Keratinocyte (primary cell): ENCODE measurements around the gene BSCL2.

ENCODE experiments used
- EZH2 ChIP-seq: IDR thresholded peaks from one replicate; pipeline ENCODE4 v1.6.1; 2012; ENCODE audit warnings: inconsistent platforms, mild to moderate bottlenecking, low read length, moderate library complexity
- TF ChIP-seq, protein P1 (sequence below), 3 experiments: IDR thresholded peaks in 1 of 3; conservative IDR thresholded peaks in 1 of 3; optimal IDR thresholded peaks in 1 of 3; 2 replicates in 2 of 3; 3 replicates in 1 of 3; pipeline versions ENCODE3 to v1.5.1; 2011; ENCODE audit warnings: low read length in 3 of 3, mild to moderate bottlenecking in 3 of 3, moderate library complexity in 2 of 3, control low read depth in 1 of 3, inconsistent platforms in 1 of 3; ENCODE audit not compliant: insufficient read depth in 2 of 3; ENCODE audit errors: extremely low read depth in 1 of 3

DNA sequence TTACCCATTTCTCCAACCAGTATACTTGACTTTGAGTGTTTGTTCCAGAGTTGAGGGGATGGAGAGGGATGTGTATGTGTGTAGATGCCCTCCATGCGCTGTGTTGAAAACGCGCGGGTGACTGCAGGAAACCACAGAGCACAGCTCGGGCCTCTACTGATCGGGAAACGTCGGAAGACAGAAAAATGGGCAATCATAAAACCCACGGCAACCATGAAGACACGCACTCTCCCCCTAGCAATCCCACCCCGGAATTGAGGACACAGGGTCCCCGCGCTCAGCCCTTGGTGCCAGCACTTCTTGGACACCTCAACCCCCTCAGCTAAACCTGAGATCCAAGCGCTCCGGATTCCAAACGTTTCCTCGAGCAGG is 36.0 kb downstream of the BSCL2 start:
- TF ChIP-seq EZH2, result no peak
- TF ChIP-seq, protein P1, sequence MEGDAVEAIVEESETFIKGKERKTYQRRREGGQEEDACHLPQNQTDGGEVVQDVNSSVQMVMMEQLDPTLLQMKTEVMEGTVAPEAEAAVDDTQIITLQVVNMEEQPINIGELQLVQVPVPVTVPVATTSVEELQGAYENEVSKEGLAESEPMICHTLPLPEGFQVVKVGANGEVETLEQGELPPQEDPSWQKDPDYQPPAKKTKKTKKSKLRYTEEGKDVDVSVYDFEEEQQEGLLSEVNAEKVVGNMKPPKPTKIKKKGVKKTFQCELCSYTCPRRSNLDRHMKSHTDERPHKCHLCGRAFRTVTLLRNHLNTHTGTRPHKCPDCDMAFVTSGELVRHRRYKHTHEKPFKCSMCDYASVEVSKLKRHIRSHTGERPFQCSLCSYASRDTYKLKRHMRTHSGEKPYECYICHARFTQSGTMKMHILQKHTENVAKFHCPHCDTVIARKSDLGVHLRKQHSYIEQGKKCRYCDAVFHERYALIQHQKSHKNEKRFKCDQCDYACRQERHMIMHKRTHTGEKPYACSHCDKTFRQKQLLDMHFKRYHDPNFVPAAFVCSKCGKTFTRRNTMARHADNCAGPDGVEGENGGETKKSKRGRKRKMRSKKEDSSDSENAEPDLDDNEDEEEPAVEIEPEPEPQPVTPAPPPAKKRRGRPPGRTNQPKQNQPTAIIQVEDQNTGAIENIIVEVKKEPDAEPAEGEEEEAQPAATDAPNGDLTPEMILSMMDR (optimal IDR thresholded peaks at IDR 0.05 in 1 of 3, IDR thresholded peaks at IDR 0.05 in 1 of 3, conservative IDR thresholded peaks at IDR 0.05 in 1 of 3; ENCODE audit: extremely low read depth in 1 of 3, insufficient read depth in 2 of 3, low read length in 3 of 3), result no peak
